Measurements from ENCODE around the gene TMEM245.

Gene TMEM245

DNA sequence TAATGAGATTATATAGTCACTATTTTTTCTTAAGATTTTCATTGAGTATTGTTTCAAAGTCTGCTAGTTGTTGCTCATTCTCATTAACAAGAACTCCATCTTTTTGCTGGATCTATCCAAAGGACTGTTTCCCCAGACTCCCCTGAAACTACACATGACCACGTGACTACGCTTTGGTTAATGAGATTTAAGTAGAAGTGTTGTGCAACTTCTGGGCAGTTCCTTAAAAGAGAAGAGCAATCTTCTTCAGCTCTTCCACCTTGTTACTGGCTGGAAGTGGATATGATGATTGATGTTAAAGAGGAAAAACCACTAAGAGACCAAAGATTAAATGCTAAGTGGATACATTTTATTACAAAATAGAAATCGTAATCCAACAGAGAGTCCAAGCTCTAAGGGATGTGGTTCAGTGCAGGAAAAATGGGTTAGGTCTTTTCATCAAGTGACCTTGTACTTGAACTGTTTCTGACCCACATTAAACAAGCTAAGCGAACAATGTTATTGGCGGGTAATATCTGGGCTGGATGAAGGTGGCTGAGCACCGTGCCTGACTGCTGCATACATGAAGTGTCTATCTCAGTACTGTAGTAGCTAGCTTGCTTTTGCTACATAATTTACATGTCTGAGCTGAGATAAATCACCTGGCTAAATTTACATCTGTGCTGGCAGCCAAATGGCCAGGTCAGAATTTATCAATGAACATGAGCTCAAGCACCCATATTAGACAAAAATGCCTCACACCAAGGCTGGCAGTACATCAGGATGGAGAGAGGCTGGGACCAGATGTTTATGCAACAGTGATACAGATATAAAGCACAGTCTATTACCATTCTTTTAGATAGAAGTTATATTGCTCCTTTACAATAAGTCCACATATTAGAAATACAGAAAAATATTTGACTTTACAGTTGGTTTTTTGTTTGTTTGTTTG lies 98.9 kb downstream of the TMEM245 start:
- in situ Hi-C loops (cut with MboI; ENCODE audit: low pct_unique_long_range_greater_than_20kb, low sequenced_read_pairs, unreplicated experiment), result no loop called here
- TF ChIP-seq, protein P1, sequence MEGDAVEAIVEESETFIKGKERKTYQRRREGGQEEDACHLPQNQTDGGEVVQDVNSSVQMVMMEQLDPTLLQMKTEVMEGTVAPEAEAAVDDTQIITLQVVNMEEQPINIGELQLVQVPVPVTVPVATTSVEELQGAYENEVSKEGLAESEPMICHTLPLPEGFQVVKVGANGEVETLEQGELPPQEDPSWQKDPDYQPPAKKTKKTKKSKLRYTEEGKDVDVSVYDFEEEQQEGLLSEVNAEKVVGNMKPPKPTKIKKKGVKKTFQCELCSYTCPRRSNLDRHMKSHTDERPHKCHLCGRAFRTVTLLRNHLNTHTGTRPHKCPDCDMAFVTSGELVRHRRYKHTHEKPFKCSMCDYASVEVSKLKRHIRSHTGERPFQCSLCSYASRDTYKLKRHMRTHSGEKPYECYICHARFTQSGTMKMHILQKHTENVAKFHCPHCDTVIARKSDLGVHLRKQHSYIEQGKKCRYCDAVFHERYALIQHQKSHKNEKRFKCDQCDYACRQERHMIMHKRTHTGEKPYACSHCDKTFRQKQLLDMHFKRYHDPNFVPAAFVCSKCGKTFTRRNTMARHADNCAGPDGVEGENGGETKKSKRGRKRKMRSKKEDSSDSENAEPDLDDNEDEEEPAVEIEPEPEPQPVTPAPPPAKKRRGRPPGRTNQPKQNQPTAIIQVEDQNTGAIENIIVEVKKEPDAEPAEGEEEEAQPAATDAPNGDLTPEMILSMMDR (IDR thresholded peaks at IDR 0.05; ENCODE audit: extremely low read depth, insufficient read depth, missing control alignments), result no peak
- DNase-seq (ENCODE audit: low spot score), result no peak

DNA sequence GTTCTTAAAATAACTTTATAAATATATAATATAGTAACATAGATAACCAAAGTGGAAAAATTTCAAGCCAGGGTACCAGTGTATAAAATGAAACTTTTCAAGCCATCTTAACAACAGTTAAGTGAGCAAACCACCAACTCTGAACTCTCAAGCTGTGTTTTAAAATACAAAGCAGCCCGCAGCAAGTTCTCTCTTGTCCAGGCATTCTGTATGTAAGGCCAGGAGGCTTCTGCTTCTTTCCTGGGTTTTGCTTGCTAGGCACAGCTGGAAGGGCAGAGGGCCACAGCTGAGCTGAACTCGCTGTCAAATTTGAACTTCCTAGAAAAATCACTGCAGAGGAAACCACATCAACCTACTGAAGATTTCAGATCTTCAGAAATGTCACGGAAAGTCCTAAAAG lies 99.6 kb downstream of the TMEM245 start:
- TF ChIP-seq, protein P1 (IDR thresholded peaks at IDR 0.05; ENCODE audit: extremely low read depth, insufficient read depth, missing control alignments), result no peak
- in situ Hi-C loops (cut with MboI; ENCODE audit: low pct_unique_long_range_greater_than_20kb, low sequenced_read_pairs, unreplicated experiment), result no loop called here
- DNase-seq (ENCODE audit: low spot score), result no peak

DNA sequence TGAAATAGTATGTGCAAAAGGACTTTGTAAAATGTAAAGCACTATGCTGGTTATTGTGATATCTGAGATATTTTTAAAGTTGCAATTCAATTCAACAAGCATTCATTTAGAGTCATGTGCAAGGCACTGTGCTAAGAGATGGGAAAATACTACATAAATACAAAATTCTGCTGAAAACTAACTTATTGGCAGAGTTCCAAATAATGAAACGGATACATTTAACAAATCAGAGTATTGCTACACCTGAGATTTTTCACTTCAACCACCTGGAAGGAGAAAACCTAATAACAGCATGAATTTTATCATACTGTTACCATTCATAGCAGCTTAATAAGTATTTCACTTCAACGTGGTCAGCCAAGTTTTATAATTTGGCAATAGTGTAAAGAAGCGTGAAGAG lies 100.3 kb downstream of the TMEM245 start:
- TF ChIP-seq, protein P1 (IDR thresholded peaks at IDR 0.05; ENCODE audit: extremely low read depth, insufficient read depth, missing control alignments), result no peak
- no peak for DNase-seq (ENCODE audit: low spot score)
- in situ Hi-C loops (cut with MboI; ENCODE audit: low pct_unique_long_range_greater_than_20kb, low sequenced_read_pairs, unreplicated experiment), result no loop called here

DNA sequence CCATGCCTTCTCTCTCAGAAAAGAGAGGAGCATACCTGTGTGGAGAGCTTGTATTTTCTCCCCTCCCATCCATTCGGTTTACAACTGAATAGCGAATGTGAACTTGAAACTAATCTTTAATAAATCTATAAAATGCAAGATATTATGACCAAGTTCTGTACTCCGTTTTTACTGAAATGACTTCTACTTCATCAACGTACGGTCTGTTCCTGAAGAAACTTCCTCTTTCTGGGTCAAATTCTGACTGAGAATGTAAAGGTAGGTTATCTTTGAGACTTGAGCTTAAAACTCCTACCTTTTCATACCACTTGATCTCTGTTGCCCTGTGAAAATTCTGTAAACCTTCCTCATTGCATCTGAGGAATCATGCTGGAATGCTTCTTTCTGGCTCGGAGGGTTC lies 102.3 kb downstream of the TMEM245 start:
- DNase-seq (ENCODE audit: low spot score), result peak; percentile 58
- in situ Hi-C loops (cut with MboI; ENCODE audit: low pct_unique_long_range_greater_than_20kb, low sequenced_read_pairs, unreplicated experiment), result no loop called here
- TF ChIP-seq, protein P1 (IDR thresholded peaks at IDR 0.05; ENCODE audit: extremely low read depth, insufficient read depth, missing control alignments), result no peak

DNA sequence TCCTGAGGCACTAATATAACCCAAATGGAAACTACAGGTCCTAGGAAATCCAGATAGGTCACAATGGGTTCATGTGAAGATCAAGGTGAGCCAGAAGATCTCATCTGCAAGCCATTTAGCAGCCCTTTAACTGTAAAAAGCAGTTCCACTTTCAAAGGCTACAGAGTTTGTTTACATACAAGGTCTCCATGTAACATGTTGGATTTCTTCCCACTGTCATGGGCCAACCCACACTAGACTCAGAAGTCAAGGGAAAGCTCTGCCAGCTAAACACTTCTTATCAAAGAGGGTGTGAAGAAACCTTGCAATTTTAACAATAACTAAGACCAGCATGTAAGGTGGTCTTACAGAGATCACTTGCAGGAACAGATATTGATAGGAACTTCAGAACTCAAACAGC lies 102.7 kb downstream of the TMEM245 start:
- no peak for DNase-seq (ENCODE audit: low spot score)
- in situ Hi-C loops (cut with MboI; ENCODE audit: low pct_unique_long_range_greater_than_20kb, low sequenced_read_pairs, unreplicated experiment), result no loop called here
- TF ChIP-seq, protein P1 (IDR thresholded peaks at IDR 0.05; ENCODE audit: extremely low read depth, insufficient read depth, missing control alignments), result no peak

DNA sequence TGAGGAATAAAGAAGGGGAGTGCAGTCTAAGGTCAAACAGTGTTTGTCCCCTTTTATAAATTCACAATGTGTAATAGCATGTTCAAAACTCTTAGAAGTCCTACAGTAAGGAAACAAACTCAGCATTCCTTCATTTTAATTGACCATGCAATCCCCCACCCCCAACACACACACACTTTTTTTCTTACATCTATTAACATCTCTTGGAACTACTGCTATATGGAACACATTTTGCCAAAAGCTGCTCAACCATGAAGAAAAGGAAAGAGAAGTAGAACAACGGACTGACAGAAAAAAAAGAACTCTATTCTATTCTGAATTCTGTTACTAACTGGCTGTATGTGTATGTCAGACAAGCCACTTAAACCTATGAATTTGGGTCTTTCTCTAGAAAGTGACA lies 103.6 kb downstream of the TMEM245 start:
- TF ChIP-seq, protein P1 (IDR thresholded peaks at IDR 0.05; ENCODE audit: extremely low read depth, insufficient read depth, missing control alignments), result no peak
- no peak for DNase-seq (ENCODE audit: low spot score)
- in situ Hi-C loops (cut with MboI; ENCODE audit: low pct_unique_long_range_greater_than_20kb, low sequenced_read_pairs, unreplicated experiment), result no loop called here

Data from GM13977 (cell line).